HFF-Myc (cell line): ENCODE measurements around the gene CHGA.
A peak's percentile ranks its signal among the peaks of the same experiment; 100 is the strongest.

Experiments used
- DNase-seq: peaks from one replicate; pipeline ENCODE4 v3.0.0-alpha.2; 2011; ENCODE audit warnings: low read depth; ENCODE audit errors: extremely low read depth
- H3K4me3 ChIP-seq: replicated peaks from 2 replicates; pipeline ENCODE4 v1.5.1; 2011; ENCODE audit warnings: low read depth, mild to moderate bottlenecking, control low read depth, low read length
- TF ChIP-seq, protein P1 (sequence below): IDR thresholded peaks from 2 replicates; pipeline ENCODE4 v1.5.1; 2012; ENCODE audit warnings: mild to moderate bottlenecking, low read depth, low read length, control low read depth; ENCODE audit errors: missing control alignments

CHGA gene

DNA sequence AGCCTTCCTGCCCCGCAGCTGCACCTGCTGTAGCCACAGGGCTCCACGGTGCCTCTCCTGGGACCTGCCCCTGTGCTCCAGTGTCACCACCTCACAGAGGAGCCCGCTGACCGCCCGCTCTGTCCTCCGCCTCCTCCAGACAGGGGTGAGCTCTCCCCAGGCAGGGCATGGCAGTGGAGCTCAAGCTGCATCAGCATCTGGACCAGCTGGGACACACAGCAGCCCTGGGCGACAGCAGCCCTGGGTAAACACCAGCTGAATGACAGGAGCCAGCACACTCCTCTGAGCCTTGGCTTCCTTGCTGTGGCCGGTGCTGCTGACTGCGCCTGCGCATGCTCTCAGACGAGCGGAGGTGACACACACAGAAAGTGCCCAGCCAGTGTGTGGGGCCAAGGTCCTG is 22.0 kb downstream of the CHGA start:
- TF ChIP-seq, protein P1, sequence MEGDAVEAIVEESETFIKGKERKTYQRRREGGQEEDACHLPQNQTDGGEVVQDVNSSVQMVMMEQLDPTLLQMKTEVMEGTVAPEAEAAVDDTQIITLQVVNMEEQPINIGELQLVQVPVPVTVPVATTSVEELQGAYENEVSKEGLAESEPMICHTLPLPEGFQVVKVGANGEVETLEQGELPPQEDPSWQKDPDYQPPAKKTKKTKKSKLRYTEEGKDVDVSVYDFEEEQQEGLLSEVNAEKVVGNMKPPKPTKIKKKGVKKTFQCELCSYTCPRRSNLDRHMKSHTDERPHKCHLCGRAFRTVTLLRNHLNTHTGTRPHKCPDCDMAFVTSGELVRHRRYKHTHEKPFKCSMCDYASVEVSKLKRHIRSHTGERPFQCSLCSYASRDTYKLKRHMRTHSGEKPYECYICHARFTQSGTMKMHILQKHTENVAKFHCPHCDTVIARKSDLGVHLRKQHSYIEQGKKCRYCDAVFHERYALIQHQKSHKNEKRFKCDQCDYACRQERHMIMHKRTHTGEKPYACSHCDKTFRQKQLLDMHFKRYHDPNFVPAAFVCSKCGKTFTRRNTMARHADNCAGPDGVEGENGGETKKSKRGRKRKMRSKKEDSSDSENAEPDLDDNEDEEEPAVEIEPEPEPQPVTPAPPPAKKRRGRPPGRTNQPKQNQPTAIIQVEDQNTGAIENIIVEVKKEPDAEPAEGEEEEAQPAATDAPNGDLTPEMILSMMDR: no peak
- DNase-seq: no peak
- no peak overlapping the region for H3K4me3 ChIP-seq

DNA sequence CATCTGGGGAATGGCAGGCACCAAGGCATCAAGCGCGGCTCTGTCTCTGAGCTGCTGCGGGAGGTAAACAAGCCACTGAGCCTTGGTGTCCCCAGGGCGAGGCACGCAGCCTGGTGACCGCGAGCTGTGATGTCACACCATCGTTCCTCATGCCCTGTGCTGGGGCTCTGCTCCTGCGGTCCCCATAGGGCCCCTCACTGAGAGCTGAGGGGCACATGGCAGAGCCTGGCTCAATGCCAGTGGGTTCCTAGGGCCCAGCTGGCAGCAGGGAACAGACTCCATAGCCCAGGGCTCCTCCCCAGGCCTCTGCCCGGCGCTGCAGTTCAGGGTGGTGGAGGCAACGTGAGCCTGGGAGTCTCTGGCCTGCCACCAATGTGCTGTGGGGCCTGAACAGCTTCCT is 22.6 kb downstream of the CHGA start:
- DNase-seq: no peak
- no peak overlapping the region for H3K4me3 ChIP-seq
- TF ChIP-seq, protein P1: no peak

DNA sequence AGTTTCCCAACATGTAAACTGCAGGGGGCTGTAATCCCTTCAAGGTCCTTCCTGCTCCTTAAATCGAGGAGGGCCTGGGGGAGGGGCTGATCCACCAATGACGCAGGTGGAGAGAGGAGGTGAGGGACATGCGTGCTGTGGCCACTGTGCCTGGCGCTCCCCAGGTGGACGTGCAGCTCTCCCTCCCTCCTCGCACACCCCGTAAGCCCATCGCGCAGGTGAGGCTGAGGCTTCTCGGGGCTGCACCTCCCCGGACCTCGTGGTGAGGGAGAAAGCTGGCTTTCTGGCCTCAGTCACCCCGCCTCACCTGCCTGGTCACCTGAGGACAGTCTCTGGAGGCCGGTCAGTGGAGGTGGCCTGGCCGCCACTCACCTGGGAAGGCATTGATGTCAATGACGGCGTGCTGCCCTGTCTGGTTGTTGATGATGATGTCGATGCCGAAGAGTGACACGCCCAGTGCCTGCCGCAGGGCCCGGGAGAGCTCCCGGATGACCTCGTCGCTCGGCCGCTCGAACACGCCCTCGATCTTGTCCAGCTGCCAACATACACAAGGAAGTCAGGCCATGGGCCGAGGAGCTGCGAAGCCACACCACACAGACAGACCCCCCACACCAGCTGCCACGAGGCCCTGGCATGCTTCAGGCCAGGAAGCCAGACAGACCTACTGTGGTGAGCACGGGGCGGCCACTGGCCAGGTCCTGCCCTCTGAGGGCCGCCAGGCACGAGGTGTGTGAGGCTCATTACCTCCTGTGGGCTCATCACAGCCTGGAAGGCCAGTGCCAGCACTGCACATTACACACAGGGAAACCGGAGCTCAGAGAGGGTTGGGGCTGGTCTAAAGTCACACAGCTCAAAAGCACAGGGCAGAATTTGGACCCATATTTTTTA is 23.3 kb downstream of the CHGA start:
- no peak overlapping the region for H3K4me3 ChIP-seq
- peak; percentile 22 for DNase-seq
- TF ChIP-seq, protein P1: no peak

DNA sequence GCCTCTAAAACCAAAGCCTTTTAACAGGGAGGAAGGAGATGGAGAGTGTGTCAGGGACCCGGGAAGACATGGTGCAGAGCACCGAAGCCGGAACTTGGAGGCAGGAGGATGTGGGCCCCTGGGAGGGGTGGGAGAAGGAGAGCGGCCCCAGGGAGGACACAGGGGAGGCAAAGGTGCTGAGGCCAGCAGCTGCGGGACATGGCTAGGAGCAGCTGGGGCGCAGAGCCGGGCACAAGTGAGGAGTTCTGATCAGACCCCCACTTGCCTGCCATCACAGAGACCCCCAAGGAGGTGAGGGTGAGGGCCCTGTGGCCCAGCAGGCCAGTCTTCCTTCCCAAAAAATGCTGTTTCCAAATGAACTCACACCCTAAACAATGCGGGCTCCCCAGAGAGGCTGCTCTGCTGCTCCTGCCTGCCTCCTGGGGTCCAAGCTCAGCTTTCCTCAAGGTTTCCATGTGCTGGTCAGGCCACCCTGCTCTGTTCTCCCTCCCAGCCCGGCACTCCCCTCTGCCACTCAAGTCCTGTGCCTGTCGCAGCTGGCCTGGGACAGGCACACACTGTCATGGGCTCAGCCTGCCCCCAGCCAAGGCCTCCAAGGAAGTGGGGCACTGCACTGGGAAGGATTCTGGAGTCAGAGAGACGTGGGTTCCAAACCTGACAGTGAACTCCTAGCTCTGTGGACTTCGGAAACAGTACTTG is 24.0 kb downstream of the CHGA start:
- TF ChIP-seq, protein P1: no peak
- no peak overlapping the region for H3K4me3 ChIP-seq
- no peak for DNase-seq

DNA sequence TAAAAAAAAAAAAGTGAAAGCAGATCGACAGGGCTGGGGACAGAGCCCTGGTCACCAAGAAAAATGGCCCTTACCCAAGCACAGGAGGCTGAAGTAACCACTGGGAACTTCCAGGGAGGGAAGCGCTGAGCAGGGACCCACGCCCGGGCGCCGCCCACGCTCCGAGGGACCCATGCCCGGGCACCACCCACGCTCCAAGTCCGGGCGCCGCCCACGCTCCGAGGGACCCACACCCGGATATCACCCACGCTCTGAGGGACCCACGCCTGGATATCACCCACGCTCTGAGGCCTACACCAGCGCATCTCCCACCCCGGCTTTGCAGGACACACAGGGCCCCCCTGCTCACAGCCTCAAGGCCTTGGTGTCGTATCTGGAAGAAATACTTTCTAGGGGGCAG is 25.7 kb downstream of the CHGA start:
- DNase-seq: no peak
- H3K4me3 ChIP-seq: no peak overlapping the region
- TF ChIP-seq, protein P1: no peak

DNA sequence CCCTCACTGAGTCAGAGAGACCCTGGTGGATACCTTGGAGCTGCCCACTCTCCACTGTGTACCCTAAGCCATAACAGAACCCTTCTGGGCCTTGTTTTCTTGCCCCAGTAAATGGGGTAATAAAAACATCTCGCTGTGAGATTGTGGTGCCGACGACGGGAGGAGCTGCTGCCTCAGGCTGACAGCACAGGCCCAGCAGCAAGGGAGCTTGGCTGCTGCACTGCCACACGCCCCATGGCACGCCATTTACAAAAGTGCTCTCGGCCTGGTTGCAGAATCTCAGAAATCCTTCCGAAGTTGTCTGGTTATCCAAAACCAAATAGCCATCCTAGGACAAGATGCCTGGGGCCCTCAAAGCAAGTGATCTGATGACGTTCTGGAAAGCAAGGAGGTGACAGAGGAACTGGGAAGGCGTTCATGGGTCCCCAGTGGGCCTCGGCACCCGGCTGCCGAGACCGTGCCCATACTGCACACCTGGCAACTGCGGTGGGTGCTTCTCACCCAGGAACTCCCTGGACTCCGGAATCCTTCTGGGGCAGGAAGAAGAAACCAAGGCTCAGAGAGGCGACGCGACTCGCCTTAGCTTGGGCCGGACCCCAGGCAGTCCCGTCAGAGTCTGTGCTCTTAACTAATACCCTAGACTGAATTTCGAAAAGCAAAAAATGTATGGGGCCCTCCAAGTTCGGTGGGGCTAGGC is 26.7 kb downstream of the CHGA start:
- TF ChIP-seq, protein P1: no peak
- DNase-seq: no peak
- H3K4me3 ChIP-seq: no peak overlapping the region
